A204.1 (cell line): ENCODE data around the gene B4GALNT4.
"Not testable (repeated sequence)": the region's sequence is repeated elsewhere in the genome, so short reads cannot be mapped to it uniquely, and the experiment has no call there.

Source experiments
- FAIRE-seq: peaks from 2 replicates; lab custom pipeline; 2012; peaks lifted over from hg19 to GRCh38; lab: Jason Lieb, UNC

Gene B4GALNT4

DNA sequence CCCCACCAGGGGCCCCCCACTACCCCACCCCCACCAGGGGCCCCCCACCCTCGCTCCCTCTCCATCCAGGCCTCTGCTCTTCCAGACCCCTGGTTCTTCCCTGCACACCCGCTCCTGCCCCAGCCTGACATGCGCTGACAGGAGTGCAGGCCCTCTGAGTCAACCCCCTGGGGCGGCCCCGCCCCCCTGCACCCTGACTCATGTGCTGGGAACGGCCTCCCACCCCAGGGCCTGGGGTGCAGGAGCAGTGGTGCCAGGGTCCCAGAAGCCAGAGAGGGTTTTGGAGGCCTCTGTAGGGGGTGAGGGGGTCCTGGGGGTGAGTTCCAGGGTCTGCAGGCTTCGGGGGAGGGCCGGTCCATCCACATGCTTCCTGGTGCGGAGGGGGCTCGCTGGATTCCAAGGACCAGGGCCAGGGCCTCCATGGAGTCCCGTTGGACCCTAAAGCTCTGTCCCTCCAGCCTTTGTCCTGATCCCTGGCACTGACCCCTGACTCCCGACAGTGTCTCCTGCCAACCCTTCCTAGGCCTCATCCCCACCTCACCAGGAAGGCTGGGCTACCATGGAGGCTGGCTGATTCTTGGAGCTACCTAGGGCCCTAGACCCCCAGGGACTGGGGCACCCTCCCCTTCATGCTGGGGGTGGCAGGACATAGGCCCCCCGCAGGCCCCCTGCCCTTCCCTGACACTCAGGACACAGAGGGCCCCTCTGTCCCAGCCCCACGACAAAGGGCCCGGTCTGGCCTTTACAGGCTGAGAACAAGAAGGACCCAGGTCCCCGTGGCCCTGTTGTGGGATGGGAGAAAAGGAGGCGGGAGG, 24.1 kb downstream of the B4GALNT4 start:
- no peak for FAIRE-seq

DNA sequence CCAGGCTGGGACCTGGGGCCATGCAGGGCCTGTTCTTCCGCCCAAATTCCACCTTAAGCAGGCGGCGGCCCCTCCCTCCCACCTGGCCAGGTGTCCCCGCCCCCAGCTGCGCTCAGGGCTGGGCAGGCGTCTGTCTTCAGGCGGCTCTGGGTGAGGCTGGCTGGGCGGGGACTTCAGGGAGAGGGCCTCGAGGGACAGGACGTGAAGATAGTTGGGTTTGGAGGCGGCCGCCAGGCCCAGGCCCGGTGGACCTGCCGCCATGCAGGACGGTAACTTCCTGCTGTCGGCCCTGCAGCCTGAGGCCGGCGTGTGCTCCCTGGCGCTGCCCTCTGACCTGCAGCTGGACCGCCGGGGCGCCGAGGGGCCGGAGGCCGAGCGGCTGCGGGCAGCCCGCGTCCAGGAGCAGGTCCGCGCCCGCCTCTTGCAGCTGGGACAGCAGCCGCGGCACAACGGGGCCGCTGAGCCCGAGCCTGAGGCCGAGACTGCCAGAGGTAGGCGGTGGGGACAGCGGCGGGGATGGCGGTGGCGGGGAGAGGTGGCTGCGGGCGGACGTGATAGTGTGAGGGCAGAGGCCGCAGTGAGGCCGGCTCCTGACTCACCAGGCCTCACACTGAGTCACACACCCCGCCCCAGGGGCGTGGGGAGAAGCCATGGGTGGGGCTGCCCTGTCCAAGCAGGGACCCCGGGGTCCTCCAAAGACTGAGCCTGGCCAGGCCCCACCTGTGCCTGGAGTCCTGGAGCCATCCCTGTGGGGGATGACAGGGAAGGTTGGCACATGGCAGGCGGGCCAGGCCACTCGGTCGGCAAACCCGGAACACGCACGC, 24.9 kb downstream of the B4GALNT4 start, which contains the start of gene PKP3:
PKP3 (plus strand) TSS at position 176 of the 824 bp plus-strand sequence; CDS start at position 260, 84 bp downstream.
- no peak for FAIRE-seq

DNA sequence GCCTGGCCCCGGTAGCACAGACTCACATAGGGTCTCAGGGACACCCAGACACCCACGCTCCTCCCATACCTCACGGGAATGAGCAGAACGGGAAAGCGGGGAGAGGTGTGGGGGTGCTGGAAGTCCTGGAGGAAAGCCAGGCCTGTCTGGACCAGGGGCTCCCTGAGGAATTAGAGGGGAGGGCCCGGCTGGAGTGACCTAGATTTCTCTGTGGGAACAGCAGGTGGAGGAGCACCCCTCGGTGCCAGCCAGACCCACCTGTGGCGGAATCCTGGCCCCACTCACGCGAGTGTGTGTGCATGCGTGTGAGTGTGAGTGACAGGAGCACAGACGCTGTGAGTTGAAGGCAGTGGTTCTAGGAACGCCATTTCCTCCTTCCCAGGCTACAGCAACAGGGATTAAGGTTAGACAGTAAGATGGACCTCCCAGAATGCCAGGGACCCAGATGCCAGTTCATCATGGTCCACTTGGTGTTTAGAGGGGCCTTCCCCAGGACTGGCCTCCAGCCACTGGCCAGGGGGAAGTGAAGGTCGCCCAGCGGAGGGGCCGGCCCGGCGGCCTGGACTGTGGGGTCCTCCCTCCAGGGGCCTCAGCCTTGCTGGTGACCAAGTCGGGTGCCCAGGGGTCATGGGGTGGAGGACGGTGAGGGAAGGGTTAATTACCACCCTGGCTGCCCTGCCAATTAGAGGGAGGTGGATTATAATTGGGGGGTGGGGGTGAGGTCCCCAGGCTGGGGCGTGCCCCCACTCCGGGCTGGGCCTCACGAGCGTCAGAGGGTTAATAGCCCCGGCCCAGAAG, 25.8 kb downstream of the B4GALNT4 start:
- no peak for FAIRE-seq

DNA sequence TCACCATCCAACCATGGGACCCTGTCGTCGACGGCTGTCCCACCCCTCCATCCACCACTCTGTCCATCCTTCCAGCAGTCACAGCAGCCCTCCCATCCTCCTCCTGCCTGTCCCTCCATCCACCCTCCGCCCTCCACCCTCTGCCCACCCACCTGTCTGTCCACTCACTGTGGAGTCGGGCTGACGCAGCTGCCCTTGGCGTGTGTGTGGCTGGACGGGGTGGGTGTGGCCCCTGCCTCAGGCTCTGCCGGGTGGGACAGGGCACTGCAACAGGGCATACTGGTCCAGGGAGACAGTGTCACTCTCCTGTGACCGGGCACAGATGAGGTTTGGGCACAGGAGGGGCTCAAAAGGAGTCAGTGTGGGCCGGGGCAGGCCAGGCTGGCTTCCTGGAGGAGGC, 26.6 kb downstream of the B4GALNT4 start:
- no peak for FAIRE-seq

DNA sequence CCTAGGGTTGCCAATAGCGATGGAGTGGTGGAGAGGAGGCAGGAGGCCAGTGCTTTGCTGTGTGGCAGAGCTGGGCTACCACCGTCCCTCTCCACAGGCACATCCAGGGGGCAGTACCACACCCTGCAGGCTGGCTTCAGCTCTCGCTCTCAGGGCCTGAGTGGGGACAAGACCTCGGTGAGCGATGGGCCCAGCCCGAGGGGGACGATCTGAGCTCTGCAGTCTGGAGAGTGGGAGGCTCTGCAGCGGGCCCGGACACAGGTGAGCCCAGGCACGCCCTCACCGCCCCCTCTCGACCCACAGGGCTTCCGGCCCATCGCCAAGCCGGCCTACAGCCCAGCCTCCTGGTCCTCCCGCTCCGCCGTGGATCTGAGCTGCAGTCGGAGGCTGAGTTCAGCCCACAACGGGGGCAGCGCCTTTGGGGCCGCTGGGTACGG, 27.2 kb downstream of the B4GALNT4 start:
- no peak for FAIRE-seq

DNA sequence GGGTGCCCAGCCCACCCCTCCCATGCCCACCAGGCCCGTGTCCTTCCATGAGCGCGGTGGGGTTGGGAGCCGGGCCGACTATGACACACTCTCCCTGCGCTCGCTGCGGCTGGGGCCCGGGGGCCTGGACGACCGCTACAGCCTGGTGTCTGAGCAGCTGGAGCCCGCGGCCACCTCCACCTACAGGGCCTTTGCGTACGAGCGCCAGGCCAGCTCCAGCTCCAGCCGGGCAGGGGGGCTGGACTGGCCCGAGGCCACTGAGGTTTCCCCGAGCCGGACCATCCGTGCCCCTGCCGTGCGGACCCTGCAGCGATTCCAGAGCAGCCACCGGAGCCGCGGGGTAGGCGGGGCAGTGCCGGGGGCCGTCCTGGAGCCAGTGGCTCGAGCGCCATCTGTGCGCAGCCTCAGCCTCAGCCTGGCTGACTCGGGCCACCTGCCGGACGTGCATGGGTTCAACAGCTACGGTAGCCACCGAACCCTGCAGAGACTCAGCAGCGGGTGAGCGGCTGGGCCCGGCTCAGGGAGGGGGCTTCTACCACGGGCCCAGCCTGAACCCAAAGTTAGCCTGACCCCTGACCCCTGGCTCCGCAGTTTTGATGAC, 27.7 kb downstream of the B4GALNT4 start:
- no peak for FAIRE-seq

DNA sequence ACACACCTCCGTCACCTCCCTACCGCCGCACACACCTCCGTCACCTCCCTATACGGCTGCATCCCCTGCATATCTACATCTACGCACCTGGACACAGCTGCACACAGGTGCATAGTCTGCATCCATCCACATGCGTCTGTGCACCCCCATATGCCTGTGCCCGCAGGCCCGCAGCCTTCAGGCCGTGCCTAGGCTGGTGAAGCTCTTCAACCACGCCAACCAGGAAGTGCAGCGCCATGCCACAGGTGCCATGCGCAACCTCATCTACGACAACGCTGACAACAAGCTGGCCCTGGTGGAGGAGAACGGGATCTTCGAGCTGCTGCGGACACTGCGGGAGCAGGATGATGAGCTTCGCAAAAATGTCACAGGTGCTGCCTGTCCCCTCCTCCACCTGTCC, 29.5 kb downstream of the B4GALNT4 start:
- no peak for FAIRE-seq

DNA sequence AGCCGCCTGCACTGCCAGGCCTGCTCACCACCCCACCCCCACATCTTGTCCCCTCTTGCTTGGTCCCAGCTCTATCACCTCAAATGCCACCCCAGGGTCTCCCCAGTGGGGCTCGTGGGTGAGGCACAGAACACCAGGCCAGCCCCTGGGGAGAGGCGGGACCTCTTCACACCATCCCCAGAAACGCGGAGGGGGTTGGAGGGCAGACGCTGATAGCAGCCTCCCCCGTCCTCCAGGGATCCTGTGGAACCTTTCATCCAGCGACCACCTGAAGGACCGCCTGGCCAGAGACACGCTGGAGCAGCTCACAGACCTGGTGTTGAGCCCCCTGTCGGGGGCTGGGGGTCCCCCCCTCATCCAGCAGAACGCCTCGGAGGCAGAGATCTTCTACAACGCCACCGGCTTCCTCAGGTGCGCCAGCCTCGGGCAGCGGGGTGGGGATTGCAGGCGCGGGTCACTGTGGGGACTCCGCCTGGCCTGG, 30.5 kb downstream of the B4GALNT4 start:
- FAIRE-seq: no peak

DNA sequence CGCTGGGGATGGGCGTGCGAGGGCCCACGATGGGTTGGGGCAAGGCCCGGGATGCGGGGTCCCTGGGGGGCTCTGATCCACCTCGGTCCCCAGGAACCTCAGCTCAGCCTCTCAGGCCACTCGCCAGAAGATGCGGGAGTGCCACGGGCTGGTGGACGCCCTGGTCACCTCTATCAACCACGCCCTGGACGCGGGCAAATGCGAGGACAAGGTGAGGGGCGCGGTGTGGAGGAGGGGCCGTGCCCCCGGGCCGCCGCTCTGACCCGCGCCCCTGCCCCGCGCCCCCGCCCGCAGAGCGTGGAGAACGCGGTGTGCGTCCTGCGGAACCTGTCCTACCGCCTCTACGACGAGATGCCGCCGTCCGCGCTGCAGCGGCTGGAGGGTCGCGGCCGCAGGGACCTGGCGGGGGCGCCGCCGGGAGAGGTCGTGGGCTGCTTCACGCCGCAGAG, 31.0 kb downstream of the B4GALNT4 start:
- FAIRE-seq: no peak

DNA sequence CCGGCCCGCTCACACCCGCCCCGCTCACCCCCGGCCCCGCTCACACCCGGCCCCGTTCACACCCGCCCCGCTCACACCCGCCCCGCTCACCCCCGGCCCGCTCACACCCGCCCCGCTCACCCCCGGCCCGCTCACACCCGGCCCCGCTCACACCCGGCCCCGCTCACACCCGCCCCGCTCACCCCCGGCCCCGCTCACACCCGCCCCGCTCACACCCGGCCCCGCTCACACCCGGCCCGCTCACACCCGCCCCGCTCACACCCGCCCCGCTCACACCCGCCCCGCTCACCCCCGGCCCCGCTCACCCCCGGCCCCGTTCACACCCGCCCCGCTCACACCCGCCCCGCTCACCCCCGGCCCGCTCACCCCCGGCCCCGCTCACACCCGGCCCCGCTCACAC, 31.9 kb downstream of the B4GALNT4 start:
- FAIRE-seq: not testable (repeated sequence)

DNA sequence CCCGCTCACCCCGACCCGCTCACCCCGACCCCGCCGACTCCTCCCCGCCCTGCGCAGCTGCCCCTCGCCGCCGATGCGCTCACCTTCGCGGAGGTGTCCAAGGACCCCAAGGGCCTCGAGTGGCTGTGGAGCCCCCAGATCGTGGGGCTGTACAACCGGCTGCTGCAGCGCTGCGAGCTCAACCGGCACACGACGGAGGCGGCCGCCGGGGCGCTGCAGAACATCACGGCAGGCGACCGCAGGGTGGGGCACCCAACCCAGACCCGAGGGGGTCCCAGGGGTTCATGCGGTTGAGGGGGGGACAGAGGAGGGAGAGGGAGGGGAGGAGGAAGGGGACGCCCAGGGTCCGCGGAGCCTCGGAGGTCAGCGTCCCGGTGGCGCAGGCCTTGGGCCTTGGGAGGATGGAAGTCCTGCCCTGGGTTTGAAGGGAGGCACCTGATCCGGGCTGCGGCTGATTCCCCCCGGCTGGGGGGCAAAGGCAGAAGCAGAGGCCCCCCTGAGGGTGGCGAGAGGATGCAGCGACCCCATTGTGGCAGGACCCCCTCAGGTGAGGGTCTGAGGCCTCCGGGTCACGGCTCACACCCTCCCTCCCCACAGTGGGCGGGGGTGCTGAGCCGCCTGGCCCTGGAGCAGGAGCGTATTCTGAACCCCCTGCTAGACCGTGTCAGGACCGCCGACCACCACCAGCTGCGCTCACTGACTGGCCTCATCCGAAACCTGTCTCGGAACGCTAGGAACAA, 33.9 kb downstream of the B4GALNT4 start:
- no peak for FAIRE-seq

DNA sequence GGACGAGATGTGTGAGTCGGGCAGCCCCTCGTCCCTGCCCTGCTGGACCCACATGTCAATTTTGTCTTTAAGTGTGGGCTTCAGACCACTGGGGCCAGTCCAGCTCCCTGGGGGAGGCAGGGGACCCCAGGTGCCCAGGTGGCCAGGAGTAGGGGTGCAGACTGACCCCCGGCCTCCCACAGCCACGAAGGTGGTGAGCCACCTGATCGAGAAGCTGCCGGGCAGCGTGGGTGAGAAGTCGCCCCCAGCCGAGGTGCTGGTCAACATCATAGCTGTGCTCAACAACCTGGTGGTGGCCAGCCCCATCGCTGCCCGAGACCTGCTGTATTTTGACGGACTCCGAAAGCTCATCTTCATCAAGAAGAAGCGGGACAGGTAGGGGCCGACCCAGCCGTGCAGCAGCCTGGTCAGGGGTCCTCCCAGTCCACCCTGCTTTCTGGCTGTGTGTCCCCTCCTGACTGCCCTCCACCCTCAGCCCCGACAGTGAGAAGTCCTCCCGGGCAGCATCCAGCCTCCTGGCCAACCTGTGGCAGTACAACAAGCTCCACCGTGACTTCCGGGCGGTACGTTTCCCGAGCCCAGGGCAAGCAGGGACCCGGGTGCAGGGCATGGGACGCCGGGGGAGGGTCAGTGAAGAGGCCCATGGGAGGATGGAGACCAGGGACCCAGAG, 34.6 kb downstream of the B4GALNT4 start:
- FAIRE-seq: no peak

DNA sequence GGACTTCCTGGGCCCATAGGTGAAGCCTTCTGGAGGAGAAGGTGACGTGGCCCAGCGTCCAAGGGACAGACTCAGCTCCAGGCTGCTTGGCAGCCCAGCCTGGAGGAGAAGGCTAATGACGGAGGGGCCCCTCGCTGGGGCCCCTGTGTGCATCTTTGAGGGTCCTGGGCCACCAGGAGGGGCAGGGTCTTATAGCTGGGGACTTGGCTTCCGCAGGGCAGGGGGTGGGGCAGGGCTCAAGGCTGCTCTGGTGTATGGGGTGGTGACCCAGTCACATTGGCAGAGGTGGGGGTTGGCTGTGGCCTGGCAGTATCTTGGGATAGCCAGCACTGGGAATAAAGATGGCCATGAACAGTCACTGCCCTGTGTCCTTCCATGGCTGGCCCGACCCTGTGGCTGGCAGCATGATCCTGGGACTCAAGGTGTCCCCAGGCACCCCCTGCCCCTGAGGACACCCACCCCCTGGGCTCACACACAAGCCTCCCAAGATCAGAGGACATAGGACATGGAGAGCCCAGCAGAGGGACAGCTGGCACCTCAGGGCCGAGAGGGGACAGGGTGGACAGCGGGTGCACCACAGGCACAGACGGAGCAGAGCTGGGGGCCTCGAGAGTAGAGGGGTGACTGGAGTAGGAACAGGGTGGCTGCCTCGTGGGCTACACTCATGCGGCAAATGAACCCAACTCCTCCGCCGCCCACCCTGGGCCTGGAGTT, 35.4 kb downstream of the B4GALNT4 start:
- no peak for FAIRE-seq

DNA sequence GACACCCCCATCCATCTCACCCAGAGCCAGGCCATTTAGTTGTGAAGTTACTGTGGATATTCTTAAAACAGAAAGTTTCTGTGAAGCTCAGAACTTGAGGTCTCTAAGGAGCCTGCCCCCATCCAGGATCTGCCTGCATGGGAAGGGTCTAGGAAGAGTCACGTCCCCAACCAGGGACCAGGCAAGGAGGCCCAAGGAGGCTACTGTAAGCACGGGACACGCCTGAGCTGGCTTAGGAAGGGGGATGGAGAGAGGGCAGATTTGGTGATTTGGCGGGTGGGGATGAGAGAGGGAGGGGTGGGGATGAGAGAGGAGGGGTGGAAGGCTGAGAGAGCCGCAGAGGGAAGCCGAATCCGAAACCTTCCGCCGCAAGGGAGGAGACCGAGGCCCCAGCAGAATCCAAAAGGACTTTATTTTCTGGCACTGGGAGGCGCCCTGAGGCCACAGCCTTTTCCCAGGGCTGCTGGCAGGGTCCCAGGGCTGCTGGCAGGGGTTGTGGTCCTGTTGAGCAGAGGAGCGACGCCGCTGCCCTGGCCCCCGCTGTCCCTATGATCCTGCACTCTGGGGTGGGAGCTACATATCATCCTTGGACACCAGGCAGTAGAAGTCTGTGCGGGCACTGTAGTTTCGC, 36.1 kb downstream of the B4GALNT4 start:
- FAIRE-seq: no peak

DNA sequence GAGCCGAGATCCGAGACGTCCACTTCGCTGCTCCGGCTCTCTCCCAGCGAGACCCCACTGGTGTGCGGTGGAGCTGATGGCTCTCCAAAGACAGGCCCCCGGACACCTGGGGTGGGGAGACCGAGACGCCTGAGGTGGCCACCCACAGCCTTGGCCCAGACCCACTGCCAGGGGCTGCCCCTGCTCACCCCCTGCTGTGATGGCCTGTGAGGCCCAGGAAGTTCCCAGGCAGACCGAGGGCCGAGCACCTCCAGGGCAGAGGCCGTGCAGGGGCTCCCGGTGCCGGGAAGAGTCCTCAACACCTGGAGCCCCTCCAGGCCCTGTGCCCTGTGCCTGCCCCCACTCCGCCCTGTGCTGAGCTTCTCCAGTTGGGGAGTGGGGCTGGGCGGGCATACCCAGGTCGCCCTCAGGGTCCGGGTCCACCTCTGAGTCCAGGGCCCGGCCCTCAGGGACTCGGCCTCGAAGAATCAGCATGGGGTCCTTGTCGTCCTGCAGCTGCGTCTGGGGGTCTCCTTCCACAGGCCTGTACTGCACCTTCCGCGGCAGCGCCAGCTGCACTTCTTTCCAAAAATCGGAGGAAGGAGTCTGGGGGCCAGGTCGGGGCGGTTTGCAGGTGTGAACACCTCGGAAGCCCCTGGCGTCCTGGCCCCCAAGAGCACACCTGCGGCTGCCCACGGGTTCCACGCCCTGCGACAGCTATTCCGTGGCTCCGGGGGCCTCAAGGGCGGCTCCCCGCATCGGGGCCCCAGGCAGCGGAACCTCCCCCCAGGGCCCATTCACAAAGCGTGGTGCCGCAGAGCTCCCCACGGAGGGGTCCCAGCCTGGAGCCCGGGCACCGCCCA, 36.9 kb downstream of the B4GALNT4 start:
- no peak for FAIRE-seq

DNA sequence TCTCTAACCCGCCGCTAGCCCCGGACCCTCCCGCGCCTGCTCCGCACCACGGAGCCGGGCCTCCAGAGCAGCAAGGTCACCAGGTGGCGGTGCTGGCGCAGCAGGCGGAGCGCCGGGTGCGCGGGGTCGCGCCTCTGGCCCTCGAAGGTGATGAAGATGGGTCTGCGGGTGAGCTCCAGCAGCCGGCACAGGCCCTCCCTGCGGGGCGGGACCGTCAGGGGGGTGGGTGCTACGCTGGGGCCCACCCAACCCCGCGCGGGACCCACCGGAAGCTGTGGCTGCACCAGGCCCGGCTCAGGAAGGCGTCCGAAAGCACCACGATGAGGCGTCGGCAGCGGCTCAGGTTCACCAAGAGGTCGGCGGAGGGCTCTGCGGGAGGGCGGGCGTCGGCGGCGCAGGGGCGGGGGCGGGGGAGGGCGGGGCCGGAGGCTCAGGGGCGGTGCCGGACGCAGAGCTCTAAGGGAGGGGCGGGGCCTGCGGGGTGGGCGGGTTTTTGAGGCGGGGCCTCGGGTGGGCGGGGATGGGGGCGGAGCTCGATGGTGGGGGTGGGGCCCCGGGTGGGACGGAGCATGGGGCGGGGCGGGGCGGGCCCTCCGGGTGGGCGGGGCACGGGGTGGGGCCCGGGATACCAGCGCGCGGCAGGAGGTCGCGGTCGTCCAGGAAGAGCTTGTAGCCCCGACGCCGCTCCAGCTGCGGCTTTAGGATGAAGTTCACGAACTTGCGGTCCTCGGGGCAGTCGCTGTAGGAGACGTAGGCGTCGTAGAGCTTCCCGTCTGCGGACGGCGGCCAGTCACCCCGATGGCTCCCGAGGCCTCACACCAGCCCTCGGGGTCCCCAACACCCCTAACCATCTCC, 37.7 kb downstream of the B4GALNT4 start:
- no peak for FAIRE-seq

DNA sequence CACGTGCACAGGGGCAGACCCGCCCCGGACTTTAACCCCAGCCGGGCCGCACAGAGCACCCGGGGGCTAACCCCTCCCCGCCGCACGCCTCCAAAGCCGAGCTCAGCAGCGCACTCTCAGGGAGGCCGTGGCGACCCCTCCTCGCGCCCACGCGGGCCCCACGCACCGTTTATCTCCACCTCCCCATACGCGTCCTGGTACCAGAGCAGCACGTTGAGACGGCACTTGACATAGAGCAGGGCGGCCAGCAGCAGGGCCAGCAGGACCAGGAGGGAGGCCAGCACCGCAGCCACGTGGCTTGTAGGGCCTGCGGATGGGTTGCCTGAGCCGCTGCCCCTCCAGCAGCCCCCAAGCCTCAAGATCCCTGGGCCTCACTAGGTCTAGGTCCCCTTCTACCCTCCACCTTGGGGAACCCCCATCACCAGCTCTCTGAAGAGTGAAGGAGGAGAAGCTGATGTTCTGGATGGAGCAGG, 38.4 kb downstream of the B4GALNT4 start:
- no peak for FAIRE-seq
